Keratinocyte (primary cell): ENCODE measurements around the gene MTHFD1L. TPM values are rescaled to one million over a fixed set of nuclear protein-coding genes. Genes with fewer than 3 reads are reported as not detected.

Source experiments
- DNase-seq: peaks from one replicate; pipeline ENCODE4 v3.0.0-alpha.2; 2011; ENCODE audit warnings: low read depth, missing footprints, low spot score
- FAIRE-seq: peaks from 2 replicates; lab custom pipeline; 2011; peaks lifted over from hg19 to GRCh38; lab: Jason Lieb, UNC
- H2AFZ ChIP-seq: 2 replicates; pipeline ENCODE4 v1.6.0; 2012; ENCODE audit warnings: low read length, control low read depth, inconsistent platforms; ENCODE audit not compliant: control insufficient read depth
- H3K27ac ChIP-seq: 2 replicates; pipeline ENCODE4 v1.5.1; 2011; ENCODE audit warnings: low read length; ENCODE audit not compliant: control insufficient read depth, insufficient read depth
- H3K27me3 ChIP-seq: 3 replicates; pipeline ENCODE4 v1.6.0; 2011; ENCODE audit warnings: low read length; ENCODE audit not compliant: control insufficient read depth, insufficient read depth; ENCODE audit errors: extremely low read depth
- H3K36me3 ChIP-seq, 2 experiments: 2 replicates in 1 of 2; 3 replicates in 1 of 2; pipeline ENCODE4 v1.5.1; 2011; ENCODE audit warnings: low read length in 2 of 2, mild to moderate bottlenecking in 1 of 2; ENCODE audit not compliant: control insufficient read depth in 2 of 2, insufficient read depth in 2 of 2; ENCODE audit errors: extremely low read depth in 1 of 2
- H3K4me1 ChIP-seq: 3 replicates; pipeline ENCODE4 v1.5.1; 2011; ENCODE audit warnings: low read length; ENCODE audit not compliant: control insufficient read depth, insufficient read depth; ENCODE audit errors: extremely low read depth
- H3K4me2 ChIP-seq: 3 replicates; pipeline ENCODE4 v1.6.0; 2011; ENCODE audit warnings: low read depth, low read length; ENCODE audit not compliant: control insufficient read depth, insufficient read depth; ENCODE audit errors: extremely low read depth
- H3K4me3 ChIP-seq, 3 experiments: fragments of 200-600 bp in 1 of 3; sonication (generic) in 1 of 3; 2 replicates in 2 of 3; 3 replicates in 1 of 3; pipeline ENCODE4 v1.5.1; 2011 to 2016; ENCODE audit warnings: low read length in 3 of 3, mild to moderate bottlenecking in 3 of 3, control low read depth in 2 of 3, inconsistent platforms in 1 of 3, low read depth in 1 of 3, mixed read lengths in 1 of 3, mixed run types in 1 of 3, moderate library complexity in 1 of 3; ENCODE audit not compliant: control insufficient read depth in 2 of 3, insufficient read depth in 2 of 3; ENCODE audit errors: extremely low read depth in 1 of 3
- H3K79me2 ChIP-seq: 2 replicates; pipeline ENCODE4 v1.6.0; 2012; ENCODE audit warnings: low read length; ENCODE audit not compliant: control insufficient read depth, insufficient read depth
- H3K9ac ChIP-seq: 3 replicates; pipeline ENCODE4 v1.6.0; 2011; ENCODE audit warnings: low read length; ENCODE audit not compliant: control insufficient read depth, insufficient read depth; ENCODE audit errors: extremely low read depth
- H3K9me1 ChIP-seq: 3 replicates; pipeline ENCODE4 v1.6.0; 2011; ENCODE audit warnings: low read length; ENCODE audit not compliant: control insufficient read depth, insufficient read depth; ENCODE audit errors: extremely low read depth
- H3K9me3 ChIP-seq: 2 replicates; pipeline ENCODE4 v1.5.1; 2012; ENCODE audit warnings: low read depth, low read length; ENCODE audit not compliant: control insufficient read depth
- H4K20me1 ChIP-seq: 3 replicates; pipeline ENCODE4 v1.6.0; 2011; ENCODE audit warnings: low read length; ENCODE audit not compliant: control insufficient read depth, insufficient read depth; ENCODE audit errors: extremely low read depth
- EZH2 ChIP-seq: IDR thresholded peaks from one replicate; pipeline ENCODE4 v1.6.1; 2012; ENCODE audit warnings: inconsistent platforms, mild to moderate bottlenecking, low read length, moderate library complexity
- dilution Hi-C: fragments of 300-500 bp; cut with MboI; formaldehyde crosslinking; loops from one replicate; pipeline ENCODE4 v1.7.0; 2020; ENCODE audit warnings: low sequenced_read_pairs; ENCODE audit not compliant: extremely low pct_ligation_motif_present
- polyA plus RNA-seq, 5 experiments: library from polyadenylated mRNA; depleted of rRNA in 3 of 5; stranded (reverse) in 3 of 5; stranded (forward) in 1 of 5; unstranded in 1 of 5; fragments of >200 nt; gene quantifications; 1 replicate in 1 of 5; 2 replicates in 3 of 5; 3 replicates in 1 of 5; pipeline versions ENCODE4 v1.2.1 to v1.2.3, GENCODE V29; 2011 to 2012; ENCODE audit warnings: missing spikeins in 2 of 5, low read depth in 1 of 5, low replicate concordance in 1 of 5
- TF ChIP-seq, protein P1 (sequence below), 3 experiments: IDR thresholded peaks in 1 of 3; conservative IDR thresholded peaks in 1 of 3; optimal IDR thresholded peaks in 1 of 3; 2 replicates in 2 of 3; 3 replicates in 1 of 3; pipeline versions ENCODE3 to v1.5.1; 2011; ENCODE audit warnings: low read length in 3 of 3, mild to moderate bottlenecking in 3 of 3, moderate library complexity in 2 of 3, control low read depth in 1 of 3, inconsistent platforms in 1 of 3; ENCODE audit not compliant: insufficient read depth in 2 of 3; ENCODE audit errors: extremely low read depth in 1 of 3

The MTHFD1L gene
- polyA plus RNA-seq, 1 donor (not counting 4 experiments of a cell fraction or from before 2014, with no cell fraction given): 38.0 TPM

DNA sequence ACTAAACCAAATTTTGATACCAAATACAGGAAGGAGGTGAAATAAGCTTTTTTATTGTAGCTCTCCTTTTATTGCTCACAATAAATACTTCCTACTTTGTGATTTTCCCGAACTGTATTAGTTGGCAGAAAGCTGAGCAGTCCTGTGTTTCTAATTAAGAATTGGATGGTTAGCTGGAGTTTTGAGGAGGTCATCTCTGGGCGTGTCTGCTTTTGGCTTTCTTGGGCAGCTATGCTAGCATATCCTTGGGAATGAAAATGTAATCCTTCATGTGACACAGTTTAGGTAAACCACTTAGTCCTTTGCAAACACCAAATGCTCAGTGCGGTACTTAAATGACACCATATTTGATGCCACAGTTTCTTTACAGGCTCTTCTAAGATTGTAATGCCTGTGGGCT lies 67.5 kb downstream of the MTHFD1L start:
- peaks cover 2 to 6% of the 10 kb centered on the region in 2 experiments for H3K36me3 ChIP-seq
- no peaks in the 10 kb centered on the region for H3K4me1 ChIP-seq
- FAIRE-seq: no peak
- no peak overlapping the region for H3K27ac ChIP-seq
- no peaks in the 10 kb centered on the region for H3K27me3 ChIP-seq
- H2AFZ ChIP-seq: no peak overlapping the region
- DNase-seq: no peak
- H3K79me2 ChIP-seq: no peaks in the 10 kb centered on the region
- no peak for TF ChIP-seq EZH2
- H4K20me1 ChIP-seq: no peaks in the 10 kb centered on the region
- dilution Hi-C loops: no loop called here
- no peak overlapping the region for H3K9ac ChIP-seq
- H3K4me2 ChIP-seq: no peak overlapping the region
- no peak overlapping the region for H3K4me3 ChIP-seq
- H3K9me1 ChIP-seq: no peaks in the 10 kb centered on the region
- no peaks in the 10 kb centered on the region for H3K9me3 ChIP-seq

DNA sequence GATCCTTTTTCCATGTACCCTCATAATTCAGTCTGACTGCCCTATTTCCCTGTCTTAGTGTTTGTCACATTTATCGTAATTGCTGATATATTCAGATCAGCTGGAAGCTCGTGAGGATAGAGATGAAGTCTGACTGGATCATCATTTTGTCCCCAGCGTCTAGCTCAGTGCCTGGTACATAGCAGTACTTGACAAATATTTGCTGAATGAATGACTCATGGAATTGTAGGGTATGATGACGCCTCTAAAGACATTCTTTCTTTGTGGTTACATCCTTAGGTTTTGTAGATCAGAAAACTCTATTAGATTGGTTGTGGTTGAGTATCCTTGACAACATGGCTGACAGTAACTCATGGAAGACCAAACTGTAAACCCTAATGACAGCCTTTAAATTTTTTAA lies 68.9 kb downstream of the MTHFD1L start:
- Histone ChIP-seq H3K9ac (no peak overlapping the region), H3K4me1 (no peaks in the 10 kb centered on the region), H3K27me3 (no peaks in the 10 kb centered on the region), H3K36me3 (peaks cover 8 to 17% of the 10 kb centered on the region in 2 experiments), H3K27ac (no peak overlapping the region), H2AFZ (no peak overlapping the region), H3K9me1 (no peaks in the 10 kb centered on the region), H3K79me2 (no peaks in the 10 kb centered on the region), H3K4me3 (no peak overlapping the region), H4K20me1 (no peaks in the 10 kb centered on the region), H3K9me3 (no peaks in the 10 kb centered on the region), H3K4me2 (no peak overlapping the region)
- no peak for FAIRE-seq
- dilution Hi-C loops: no loop called here
- TF ChIP-seq, protein P1, sequence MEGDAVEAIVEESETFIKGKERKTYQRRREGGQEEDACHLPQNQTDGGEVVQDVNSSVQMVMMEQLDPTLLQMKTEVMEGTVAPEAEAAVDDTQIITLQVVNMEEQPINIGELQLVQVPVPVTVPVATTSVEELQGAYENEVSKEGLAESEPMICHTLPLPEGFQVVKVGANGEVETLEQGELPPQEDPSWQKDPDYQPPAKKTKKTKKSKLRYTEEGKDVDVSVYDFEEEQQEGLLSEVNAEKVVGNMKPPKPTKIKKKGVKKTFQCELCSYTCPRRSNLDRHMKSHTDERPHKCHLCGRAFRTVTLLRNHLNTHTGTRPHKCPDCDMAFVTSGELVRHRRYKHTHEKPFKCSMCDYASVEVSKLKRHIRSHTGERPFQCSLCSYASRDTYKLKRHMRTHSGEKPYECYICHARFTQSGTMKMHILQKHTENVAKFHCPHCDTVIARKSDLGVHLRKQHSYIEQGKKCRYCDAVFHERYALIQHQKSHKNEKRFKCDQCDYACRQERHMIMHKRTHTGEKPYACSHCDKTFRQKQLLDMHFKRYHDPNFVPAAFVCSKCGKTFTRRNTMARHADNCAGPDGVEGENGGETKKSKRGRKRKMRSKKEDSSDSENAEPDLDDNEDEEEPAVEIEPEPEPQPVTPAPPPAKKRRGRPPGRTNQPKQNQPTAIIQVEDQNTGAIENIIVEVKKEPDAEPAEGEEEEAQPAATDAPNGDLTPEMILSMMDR (optimal IDR thresholded peaks at IDR 0.05 in 1 of 3, IDR thresholded peaks at IDR 0.05 in 1 of 3, conservative IDR thresholded peaks at IDR 0.05 in 1 of 3; ENCODE audit: extremely low read depth in 1 of 3, insufficient read depth in 2 of 3, low read length in 3 of 3): no peak
- TF ChIP-seq EZH2: no peak
- DNase-seq: no peak

DNA sequence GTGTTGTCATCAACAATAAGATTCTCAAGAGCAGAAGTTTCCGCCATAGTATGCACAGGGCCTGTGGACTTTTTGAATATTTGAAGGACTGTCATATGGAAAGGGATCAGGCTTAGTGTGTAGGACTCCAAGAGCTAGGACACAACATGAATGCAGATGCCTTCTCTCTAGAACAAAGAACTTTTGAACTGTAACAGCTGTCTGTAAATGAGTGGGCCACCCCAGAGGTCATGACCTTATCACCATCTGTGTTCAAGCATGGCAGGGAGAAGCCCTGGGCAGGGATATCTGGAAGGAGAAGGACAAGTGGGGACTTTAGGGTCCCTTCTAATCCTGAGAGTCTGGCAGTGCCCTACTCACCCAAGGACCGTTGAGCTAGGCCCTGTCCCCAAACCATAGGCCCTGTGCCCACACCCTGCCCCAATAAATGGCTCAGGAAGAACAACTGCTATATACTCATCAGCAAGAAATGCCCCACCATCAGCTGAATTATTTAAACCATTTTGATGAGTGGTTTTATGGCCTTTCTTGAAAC lies 70.6 kb downstream of the MTHFD1L start:
- peaks cover 9 to 21% of the 10 kb centered on the region in 2 experiments for H3K36me3 ChIP-seq
- H3K9me1 ChIP-seq: no peaks in the 10 kb centered on the region
- no peaks in the 10 kb centered on the region for H3K9me3 ChIP-seq
- H4K20me1 ChIP-seq: no peaks in the 10 kb centered on the region
- no peak for DNase-seq
- no peak for FAIRE-seq
- H3K4me2 ChIP-seq: no peak overlapping the region
- dilution Hi-C loops: no loop called here
- H2AFZ ChIP-seq: no peak overlapping the region
- H3K4me1 ChIP-seq: no peaks in the 10 kb centered on the region
- H3K79me2 ChIP-seq: no peaks in the 10 kb centered on the region
- H3K4me3 ChIP-seq: no peak overlapping the region
- H3K27me3 ChIP-seq: no peaks in the 10 kb centered on the region
- H3K27ac ChIP-seq: no peak overlapping the region
- no peak for TF ChIP-seq EZH2
- TF ChIP-seq, protein P1 (optimal IDR thresholded peaks at IDR 0.05 in 1 of 3, IDR thresholded peaks at IDR 0.05 in 1 of 3, conservative IDR thresholded peaks at IDR 0.05 in 1 of 3; ENCODE audit: extremely low read depth in 1 of 3, insufficient read depth in 2 of 3, low read length in 3 of 3): no peak
- no peak overlapping the region for H3K9ac ChIP-seq
